ENCODE measurements around the gene PSMA8.
"Not testable (repeated sequence)": the region's sequence is repeated elsewhere in the genome, so short reads cannot be mapped to it uniquely, and the experiment has no call there.

Gene PSMA8

DNA sequence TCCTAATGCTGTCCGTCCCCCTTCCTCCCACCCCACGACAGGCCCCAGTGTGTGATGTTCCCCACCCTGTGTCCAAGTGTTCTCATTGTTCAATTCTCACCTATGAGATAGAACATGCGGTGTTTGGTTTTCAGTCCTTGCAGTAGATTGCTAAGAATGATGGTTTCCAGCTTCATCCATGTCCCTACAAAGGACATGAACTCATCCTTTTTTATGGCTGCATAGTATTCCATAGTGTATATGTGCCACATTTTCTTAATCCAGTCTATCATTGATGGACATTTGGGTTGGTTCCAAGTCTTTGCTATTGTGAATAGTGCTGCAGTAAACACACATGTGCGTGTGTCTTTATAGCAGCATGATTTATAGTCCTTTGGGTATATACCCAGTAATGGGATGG lies 105.0 kb downstream of the PSMA8 start:
- not testable (repeated sequence) for DNase-seq

GRCh38 chr18:26242392-26242791 lies 108.7 kb downstream of the PSMA8 start:
- DNase-seq: not testable (repeated sequence)
